Suprapubic skin (tissue), 4 donors: ENCODE measurements around the gene THSD8.

Source experiments
- EP300 ChIP-seq: sonication (generic); formaldehyde crosslinking; IDR thresholded peaks from one replicate; pipeline ENCODE4 v1.6.1; 2017; ENCODE audit warnings: antibody characterized with exemption
- POLR2A ChIP-seq, 2 donors: fragments of 450-650 bp; IDR thresholded peaks; one replicate each; pipeline ENCODE4 v1.6.1; 2017; ENCODE audit warnings: antibody characterized with exemption in 2 of 2, mild to moderate bottlenecking in 2 of 2, moderate library complexity in 2 of 2
- POLR2AphosphoS5 ChIP-seq, 3 donors: sonication (generic); formaldehyde crosslinking; IDR thresholded peaks; one replicate each; pipeline ENCODE4 v1.6.1; 2017; ENCODE audit warnings: antibody characterized with exemption in 3 of 3
- TF ChIP-seq, protein P1 (sequence below), 2 donors: fragments of 200-600 bp in 1 of 2; fragments of 450-650 bp in 1 of 2; sonication (generic) in 1 of 2; IDR thresholded peaks; one replicate each; pipeline ENCODE4 v1.5.1; 2016 to 2019; ENCODE audit warnings: antibody characterized with exemption in 2 of 2, mild to moderate bottlenecking in 1 of 2, moderate library complexity in 1 of 2

DNA sequence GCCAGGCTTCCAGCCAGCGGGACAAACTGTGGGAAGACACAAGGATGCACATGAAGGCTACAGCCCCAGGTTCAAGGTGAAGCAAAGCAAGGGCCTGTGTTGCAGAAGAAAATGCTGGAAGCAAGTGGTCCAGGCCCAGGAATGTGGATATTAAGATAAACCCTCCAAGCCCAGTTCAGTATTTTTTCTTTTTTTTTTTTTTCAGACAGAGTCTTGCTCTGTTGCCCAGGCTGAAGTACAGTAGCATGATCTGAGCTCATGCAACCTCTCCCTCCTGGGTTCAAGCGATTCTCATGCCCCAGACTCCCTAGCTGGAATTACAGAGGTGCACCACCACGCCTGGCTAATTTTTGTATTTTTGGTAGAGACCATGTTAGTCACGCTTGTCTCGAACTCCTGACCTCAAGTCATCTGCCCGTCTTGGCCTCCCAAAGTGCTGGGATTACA lies 4.7 kb upstream of the THSD8 start:
- TF ChIP-seq POLR2AphosphoS5 (IDR thresholded peaks at IDR 0.05) (no peak), POLR2A (IDR thresholded peaks at IDR 0.05) (no peak), EP300 (no peak)
- TF ChIP-seq, protein P1, sequence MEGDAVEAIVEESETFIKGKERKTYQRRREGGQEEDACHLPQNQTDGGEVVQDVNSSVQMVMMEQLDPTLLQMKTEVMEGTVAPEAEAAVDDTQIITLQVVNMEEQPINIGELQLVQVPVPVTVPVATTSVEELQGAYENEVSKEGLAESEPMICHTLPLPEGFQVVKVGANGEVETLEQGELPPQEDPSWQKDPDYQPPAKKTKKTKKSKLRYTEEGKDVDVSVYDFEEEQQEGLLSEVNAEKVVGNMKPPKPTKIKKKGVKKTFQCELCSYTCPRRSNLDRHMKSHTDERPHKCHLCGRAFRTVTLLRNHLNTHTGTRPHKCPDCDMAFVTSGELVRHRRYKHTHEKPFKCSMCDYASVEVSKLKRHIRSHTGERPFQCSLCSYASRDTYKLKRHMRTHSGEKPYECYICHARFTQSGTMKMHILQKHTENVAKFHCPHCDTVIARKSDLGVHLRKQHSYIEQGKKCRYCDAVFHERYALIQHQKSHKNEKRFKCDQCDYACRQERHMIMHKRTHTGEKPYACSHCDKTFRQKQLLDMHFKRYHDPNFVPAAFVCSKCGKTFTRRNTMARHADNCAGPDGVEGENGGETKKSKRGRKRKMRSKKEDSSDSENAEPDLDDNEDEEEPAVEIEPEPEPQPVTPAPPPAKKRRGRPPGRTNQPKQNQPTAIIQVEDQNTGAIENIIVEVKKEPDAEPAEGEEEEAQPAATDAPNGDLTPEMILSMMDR (IDR thresholded peaks at IDR 0.05) = no peak
